Dendritic cell treated with granulocyte-macrophage colony-stimulating factor and Interleukin-4, amounts not matched to agents 40 ng/mL and 50 ng/mL, for 4 days (primary cell): Measurements from ENCODE around the gene GJC1.

ENCODE experiments used
- H3K27ac Mint-ChIP-seq: one replicate; pipeline ENCODE4 v1.8.0; 2022; ENCODE audit warnings: mild to moderate bottlenecking, mixed read lengths
- H3K27me3 Mint-ChIP-seq: one replicate; pipeline ENCODE4 v1.8.0; 2022; ENCODE audit warnings: mild to moderate bottlenecking, mixed read lengths
- H3K36me3 Mint-ChIP-seq: one replicate; pipeline ENCODE4 v1.8.0; 2022; ENCODE audit warnings: low read depth, mixed read lengths
- H3K4me1 Mint-ChIP-seq: one replicate; pipeline ENCODE4 v1.8.0; 2022; ENCODE audit warnings: low read depth, mixed read lengths
- H3K4me3 Mint-ChIP-seq: one replicate; pipeline ENCODE4 v1.8.0; 2022; ENCODE audit warnings: mild to moderate bottlenecking, moderate library complexity, mixed read lengths
- H3K9me3 Mint-ChIP-seq: one replicate; pipeline ENCODE4 v1.8.0; 2022; ENCODE audit warnings: mixed read lengths
- intact Hi-C: fragments of 100-400 bp; cut with micrococcal nuclease; formaldehyde crosslinking; loops from one replicate; pipeline ENCODE4 v1.15.0; 2022

Gene GJC1

DNA sequence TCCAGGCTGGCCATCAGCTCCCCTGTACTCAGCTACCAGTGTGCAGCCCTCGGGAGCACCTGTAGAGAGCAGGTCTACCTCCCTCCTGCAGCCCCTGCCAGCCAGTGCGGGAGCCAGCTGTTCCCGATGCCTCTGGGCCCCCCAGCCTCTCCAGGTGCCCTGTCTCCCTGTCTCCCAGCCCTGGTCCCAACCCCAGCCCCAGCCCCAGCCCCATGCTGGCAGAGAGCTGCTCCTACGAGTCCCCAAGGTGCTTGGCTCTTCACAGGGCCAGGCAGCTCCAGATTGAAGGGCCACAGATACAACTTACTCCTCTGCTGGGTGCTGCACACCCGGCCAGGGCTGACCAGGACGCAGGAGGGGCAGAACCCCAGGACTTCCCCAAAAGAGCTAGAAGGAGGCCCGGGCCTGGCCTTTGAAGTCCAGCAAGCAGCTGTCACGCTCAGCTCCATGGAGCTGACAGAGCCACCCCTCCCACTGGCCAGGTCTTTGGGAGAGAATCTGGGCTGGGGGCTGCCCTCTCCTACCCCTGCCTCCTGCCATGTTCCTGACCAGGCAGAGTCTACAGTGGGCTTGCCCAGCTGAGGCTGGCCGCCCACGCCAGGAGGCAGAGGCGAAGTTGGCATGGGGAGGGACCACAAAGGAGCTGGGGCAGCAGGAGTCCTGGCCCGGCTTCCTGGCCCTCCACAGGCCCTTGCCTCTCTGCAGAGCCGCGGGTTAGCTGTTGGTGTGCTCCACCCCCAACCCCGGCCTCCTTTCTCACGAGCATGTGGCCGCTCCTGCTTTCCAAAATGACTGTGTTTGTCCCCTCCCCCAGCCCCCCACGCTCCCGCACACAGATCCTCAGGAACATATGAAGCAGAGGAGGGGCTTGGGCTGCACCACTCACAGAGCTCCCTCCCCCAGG, 80.8 kb downstream of the GJC1 start:
- Mint-ChIP-seq H3K4me1 (no peaks in the 10 kb centered on the region), H3K27me3 (no peaks in the 10 kb centered on the region), H3K36me3 (peaks cover 56% of the 10 kb centered on the region), H3K27ac (no peak overlapping the region), H3K9me3 (no peaks in the 10 kb centered on the region), H3K4me3 (no peak overlapping the region)
- intact Hi-C loops, result no loop called here
